HG03196 (cell line): ENCODE data around the gene ABCA13.
A peak's percentile ranks its signal among the peaks of the same experiment; 100 is the strongest.
"Not testable (repeated sequence)": the region's sequence is repeated elsewhere in the genome, so short reads cannot be mapped to it uniquely, and the experiment has no call there.

Source experiments
- ATAC-seq: cut with Tn5 transposase; IDR thresholded peaks from one replicate; pipeline ENCODE4 v1.9.1; 2021; ENCODE audit not compliant: unreplicated experiment

ABCA13 gene

GRCh38 chr7:48171202-48171601, at the start of gene ABCA13:
Gene ABCA13 (plus strand): TSS chr7:48171458. CDS start chr7:48171484, 26 bp downstream.
- ATAC-seq, result no peak

- ATAC-seq, result no peak
Observed at GRCh38 chr7:48126037-48126436, 45.2 kb upstream of the ABCA13 start.

DNA sequence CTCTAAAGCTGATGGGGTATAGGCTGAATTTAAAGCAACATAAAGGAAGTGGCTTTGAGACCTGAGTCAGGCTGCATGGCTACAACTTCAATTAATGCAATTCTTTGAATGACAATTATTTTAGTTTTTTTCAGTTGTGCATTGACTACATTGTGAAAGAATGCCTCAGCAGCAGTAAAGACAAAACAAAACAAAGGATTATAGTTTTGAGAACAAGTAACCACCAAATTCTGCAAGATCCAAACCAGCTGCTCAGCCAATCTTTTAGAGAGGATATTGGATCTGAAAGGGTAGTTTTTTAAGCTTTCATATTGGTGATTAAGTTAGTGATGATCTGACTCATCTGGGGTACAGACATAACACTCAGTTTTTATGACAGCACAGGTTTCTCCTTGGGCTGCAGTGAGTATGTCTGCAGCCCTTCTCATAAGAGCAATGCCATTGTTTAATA, 40.6 kb upstream of the ABCA13 start:
- peak; percentile 68 for ATAC-seq

DNA sequence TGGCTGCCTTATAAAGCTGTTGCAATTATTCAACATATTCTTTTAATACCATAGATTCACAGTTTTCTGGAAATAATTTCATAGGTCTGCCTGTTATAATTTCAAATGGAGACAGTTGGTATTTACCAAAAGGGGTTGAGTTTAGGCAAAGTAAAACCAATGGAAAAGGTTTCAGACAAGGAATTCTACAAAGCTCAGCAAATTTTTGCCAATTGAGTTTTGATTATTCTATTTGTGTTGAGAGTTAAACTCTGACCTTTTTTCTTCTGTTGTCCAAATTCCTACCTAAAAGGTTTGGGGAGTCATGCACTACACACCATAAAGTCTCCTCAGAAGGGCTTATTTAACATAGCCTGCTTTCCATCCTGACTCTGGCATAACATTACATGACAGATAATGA, 38.5 kb upstream of the ABCA13 start:
- ATAC-seq, result no peak

GRCh38 chr7:48139459-48139858, 31.8 kb upstream of the ABCA13 start:
- no peak for ATAC-seq

DNA sequence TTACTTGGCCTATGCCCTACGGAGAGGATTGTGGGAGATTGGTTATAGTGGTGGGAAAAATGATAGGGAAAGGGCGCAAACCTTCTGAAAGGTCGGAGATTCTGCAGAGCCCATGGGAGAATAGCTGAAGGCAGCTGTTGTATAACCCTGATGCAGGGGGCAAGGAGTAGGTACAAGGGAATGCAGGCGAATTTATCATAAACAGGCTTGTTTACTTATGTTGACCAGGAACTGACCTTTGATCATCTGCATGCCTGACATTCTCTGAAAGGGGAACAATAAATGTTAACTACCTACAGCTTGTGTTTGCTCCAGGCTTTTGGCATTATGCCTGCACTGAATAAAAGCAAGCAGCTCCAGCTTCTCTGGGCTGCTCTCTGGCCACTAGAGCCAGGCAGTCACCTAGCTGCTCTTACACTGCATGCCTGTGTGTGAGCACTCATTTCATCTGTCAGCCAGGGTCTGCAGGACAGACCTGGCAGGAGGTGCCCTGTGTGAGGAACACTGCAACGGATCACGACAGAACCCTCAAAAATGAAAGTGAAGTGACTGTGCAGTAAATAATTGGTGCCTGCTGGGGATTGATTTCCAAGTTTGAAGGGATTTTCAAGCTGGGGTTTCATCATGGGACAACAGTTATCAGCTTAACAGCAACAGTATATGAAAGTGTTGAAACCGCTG, 31.1 kb upstream of the ABCA13 start:
- no peak for ATAC-seq

DNA sequence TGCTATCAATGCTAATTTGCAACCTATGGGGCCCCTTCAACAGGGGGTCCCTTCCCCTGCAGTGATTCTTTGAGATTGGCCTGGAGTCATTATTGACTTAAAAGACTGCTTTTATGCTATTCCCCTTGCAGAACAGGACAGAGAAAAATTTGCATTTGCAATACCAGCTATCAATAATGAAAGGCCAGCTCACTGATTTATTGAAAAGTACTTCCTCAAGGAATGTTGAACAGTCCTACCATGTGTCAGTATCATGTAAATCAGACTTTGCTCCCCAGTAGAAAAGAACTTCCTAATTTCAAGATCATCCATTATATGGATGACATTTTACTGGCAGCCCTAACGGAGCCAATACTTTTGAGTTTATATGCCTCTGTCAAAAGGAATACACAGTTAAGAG, 29.7 kb upstream of the ABCA13 start:
- ATAC-seq, result no peak

DNA sequence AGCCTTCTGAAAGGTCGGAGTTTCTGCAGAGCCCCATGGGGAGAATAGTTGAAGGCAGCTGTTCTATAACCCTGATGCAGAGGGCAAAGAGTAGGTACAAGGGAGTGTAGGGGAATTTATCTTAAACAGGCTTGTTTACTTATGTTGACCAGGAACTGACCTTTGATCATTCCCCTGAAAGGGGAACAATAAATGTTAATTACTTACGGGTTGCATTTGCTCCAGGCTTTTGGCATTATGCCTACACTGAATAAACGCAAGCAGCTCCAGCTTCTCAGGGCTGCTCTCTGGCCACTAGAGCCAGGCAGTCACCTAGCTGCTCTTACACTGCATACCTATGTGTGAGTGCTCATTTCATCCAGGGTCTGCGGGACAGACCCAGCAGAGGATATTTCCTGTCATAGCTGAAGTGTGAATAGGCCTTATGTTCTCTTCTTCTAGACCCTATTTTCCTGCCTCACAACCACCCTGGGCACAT, 26.9 kb upstream of the ABCA13 start:
- no peak for ATAC-seq

DNA sequence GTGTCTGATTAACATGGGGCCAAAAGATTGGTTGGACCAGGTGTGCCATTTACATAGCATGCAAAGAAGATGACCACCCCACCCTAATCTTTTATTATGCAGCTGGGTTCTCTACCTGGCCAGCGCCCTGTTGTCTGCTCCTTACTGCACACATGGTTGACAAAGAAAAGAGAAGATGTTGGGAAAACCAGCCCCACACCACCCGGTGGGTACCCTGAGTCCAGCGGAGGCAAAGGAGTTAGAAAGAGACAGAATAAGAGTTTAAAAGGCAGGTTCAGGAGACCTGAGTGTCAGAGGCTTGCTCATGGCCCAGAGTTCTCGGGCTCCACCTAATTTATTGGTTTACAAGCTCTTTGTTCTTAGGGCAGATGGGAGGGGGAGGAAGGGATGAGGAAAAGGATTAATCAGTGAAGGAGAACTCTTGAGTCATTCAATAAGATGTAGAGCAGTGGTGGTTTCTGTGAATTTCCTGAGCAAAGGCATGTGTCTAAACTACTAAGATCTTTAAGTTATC, 24.1 kb upstream of the ABCA13 start:
- no peak for ATAC-seq

- ATAC-seq, result not testable (repeated sequence)
Observed at GRCh38 chr7:48147690-48148089, 23.6 kb upstream of the ABCA13 start.

GRCh38 chr7:48148311-48148710, 22.9 kb upstream of the ABCA13 start:
- no peak for ATAC-seq

DNA sequence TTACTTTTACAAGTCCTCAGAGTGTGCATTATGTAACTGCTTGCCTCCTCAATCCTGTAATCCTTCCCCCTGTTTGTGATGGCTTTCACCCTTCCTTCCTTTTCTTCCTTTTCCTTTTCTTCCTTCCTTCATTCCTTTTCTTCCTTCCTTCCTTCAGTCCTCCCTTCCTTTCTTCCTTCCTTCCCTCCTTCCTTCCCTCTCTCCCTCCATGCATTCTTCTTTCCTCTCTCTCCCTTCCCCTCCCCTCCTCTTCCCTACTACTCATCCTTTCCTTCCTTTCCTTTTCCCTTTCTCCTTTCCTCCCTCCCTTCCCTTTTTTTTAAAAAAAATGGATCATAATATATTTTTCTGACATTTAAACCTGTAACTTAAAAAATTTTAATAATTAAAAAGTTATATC, 22.2 kb upstream of the ABCA13 start:
- ATAC-seq, result no peak

- ATAC-seq, result no peak
Observed at GRCh38 chr7:48150086-48150485, 21.2 kb upstream of the ABCA13 start.

DNA sequence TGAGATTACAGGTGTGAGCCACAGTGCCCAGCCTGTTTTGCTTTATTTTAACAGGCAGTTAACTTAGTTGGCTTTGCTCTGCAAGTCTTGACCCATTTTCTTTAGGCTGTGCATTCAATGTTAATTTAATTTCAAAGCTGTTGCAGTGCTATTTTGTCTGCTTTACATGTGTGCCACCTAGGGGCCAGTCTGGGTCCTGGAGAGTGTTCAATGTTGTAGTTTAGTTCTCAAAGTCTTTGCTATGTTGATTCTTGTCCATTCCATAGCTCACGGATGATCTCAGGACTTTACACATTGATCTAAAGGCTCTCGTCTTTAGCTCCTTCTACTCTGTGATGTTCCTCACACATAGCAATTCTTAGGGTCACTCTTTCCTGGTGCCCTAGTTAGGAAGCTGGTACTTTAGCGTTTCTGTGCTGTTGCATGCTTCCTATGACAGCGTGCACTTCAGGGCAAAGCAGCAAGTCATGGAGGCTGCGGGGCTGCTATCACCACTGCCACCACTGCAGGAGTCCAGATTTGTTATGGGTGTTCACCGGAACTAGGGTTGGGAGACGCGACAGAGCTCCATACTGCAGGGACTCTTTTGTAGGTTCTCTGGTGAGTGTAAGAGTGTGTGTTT, 16.4 kb upstream of the ABCA13 start:
- no peak for ATAC-seq

DNA sequence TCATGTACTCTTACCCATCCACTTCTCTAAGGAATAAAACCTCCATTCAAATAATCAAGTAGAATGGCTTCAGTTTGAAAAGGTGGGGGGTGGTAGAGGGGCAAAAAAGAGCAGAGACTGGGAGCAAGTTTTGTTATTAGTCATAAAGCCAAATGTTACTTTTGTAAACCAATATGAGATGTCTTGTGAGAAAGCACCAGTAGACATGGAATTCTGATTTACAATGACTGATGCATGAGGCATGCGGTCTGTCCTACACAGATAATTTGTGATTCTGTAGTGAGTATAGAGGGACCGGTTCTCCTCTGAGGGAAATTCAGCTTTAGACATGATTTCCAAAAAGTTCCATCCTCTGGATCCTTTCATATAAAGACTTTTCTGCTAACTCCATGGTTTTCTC, 12.9 kb upstream of the ABCA13 start:
- no peak for ATAC-seq

DNA sequence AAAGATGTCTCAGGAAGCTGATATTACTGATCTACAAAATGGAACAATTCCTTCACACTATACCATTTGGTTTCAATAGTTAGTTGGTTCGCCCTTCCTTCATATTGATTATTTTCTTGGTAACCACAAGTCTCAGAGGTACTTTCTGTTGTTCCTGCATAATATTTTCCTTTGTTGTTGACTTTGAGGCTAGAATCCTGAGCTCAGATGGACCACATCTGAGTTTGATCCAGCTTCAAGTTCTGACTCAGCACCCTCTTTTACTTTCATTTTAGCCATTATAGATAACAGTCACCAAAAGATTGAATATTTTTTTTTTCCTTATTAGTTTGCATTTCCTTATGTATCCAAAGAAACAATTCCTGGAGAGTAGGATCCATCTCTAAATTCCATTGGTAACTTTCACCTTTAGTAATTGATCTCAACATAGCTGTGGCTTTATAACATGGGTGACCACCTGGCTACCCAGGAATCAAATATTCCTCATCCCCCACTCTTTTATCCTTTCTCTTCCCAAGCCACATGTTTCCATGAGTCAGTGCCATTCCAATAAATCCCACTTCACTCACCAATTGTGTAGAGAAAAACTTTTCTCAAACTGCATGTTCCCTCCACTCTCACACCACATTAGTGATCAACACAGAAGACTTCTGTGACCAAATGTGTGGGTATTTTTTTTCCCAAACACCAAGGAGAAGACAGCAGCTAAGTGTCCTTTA, 9.7 kb upstream of the ABCA13 start:
- no peak for ATAC-seq

DNA sequence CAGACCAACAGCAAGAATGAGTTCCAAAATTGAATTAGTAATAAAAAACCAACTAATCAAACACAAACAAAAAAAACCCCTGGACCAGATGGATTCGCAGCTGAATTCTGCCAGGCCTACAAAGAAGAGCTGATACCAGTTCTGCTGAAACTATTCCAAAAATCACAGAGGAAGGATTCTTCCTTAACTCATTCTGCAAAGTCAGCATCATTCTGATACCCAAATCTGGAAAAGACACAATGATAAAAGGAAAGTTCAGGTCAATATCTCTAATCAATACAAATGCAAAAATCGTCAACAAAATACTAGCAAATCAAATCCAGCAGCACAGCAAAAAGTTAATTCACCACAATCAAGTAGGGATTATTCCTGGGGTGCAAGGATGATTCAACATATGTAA, 6.1 kb upstream of the ABCA13 start:
- no peak for ATAC-seq

GRCh38 chr7:48168159-48168558, 3.1 kb upstream of the ABCA13 start:
- ATAC-seq, result no peak

GRCh38 chr7:48170506-48170905, 752 bp upstream of the ABCA13 start:
- ATAC-seq, result no peak

GRCh38 chr7:48173313-48173712, 2.1 kb downstream of the ABCA13 start:
- no peak for ATAC-seq

DNA sequence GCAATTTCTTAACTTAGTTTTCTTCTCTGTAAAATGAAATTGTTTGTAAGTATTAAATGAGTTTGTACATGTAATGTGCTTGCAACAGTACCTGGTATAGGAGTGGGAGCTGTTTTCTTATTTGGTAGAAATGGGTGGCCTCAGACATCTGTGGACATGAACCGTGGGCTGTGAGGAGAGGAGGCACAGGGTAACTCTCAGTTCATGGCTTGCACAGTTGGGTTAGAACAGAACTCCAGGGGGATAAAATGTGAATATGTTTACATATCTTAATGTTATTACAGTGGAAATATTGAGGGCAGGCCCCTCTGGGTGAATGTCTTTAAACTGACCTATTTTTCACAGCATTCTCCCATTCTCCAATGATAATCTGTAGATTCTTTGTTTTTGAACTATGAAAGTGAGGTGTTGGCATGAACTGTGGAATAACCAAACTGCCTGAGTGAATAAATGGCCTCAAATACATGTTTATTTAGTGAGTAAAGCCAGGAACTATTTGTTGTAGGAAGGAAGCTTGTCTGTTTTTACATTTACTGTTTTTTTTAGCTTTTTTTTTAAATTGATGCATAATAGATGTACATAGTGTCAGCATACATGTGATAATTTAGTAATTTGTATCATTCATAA, 2.6 kb downstream of the ABCA13 start:
- ATAC-seq, result no peak
